Suppressor macrophage treated with lipopolysaccharide for 1 hour (primary cell): ENCODE results near the gene PLEKHA5.
"Not testable (repeated sequence)": the region's sequence is repeated elsewhere in the genome, so short reads cannot be mapped to it uniquely, and the experiment has no call there.

Experiments used
- DNase-seq, 3 donors: peaks; one replicate each; pipeline ENCODE4 v3.0.0-alpha.2; 2020 to 2022

Gene PLEKHA5

DNA sequence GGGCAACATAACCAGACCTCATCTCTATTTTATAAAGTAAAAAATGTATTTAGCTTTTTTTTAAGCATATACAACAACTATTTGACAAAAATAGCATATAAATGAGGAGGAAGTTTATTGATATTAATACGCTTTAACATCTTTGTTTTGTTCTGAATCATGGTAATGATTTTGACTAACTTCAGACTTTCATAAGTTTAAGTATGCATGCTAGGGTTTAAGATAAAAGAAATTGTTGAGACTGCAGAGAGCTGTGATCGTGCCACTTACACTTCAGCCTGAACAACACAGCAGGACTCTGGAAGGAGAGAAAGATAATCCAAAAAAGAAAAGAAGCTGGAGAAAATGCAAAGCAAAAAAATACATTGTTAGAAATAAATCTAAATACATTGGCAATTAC lies 221.8 kb downstream of the PLEKHA5 start:
- no peak for DNase-seq

DNA sequence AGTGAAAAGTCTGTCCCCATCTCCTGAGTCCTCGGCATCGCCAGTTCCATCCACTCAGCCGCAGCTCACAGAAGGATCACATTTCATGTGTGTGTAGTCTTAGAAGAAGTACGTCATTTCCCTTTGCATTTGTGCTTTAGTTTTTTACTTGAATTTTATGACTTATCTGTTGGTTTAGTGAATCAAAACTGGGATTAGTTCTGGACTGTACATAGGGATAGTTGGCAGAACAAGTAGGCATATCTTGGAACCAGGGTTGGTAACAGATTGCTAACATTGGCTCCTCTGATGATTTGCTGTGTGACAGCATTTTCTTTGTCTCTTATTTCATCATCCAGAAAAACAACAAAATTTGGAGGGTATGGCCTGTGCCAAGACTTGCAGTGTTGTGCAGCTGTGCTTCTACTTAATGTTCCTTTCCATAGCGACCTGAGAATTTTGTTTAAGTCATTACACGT lies 240.2 kb downstream of the PLEKHA5 start:
- no peak for DNase-seq

DNA sequence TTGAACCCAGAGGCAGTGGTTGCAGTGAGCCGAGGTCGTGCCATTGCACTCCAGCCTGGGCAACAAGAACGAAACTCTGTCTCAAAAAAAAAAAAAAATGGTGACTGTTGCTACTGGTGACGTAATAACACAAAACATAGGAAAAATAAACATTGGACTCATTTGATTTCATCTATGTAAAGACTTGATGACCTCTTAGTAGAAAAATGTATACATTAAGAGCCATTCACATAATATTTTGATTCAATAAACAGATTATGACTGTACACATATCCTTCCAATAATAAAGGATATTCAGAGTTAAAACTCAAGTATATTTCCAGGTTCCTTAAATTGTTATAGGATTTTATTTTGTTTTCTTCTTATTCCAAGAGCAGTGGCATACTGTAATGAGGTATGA lies 244.1 kb downstream of the PLEKHA5 start:
- no peak for DNase-seq

DNA sequence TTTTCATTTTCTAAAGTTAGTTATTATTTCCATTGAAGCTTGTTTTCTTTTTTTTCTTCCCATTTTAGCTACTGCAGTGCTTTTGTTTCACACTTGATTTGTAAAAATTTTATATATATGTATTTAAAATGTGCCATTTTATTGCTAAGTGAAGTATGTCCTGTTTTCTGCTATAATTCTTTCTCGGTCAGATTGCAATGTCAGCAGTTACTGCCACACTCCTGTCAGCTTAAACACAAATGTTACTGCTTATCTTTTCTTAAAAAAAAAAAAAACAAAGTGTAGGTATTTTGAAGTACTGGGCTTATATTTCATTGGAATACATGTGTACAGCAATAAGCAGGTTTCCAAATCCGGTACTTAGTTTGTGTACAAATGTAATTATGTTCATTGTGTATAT lies 246.4 kb downstream of the PLEKHA5 start:
- DNase-seq, result no peak

DNA sequence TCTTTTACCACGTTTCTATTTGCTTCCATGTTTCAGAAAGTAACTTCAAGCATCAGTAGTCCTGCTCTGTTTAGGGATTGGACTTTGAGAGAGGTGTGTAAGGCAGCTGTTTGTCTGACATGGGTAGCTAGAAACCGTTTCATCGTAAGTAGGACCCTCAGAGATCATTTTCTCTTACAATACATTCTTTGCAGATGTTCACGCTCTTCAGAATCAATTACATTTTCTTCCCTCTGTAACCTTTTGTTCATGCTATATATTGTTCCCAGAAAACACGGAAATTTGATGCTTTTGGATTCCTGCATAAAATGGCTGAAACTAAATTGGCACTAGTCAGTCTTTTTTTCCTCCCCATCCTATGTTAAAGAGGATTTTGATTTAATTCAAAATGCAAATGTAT lies 247.2 kb downstream of the PLEKHA5 start:
- DNase-seq, result no peak

DNA sequence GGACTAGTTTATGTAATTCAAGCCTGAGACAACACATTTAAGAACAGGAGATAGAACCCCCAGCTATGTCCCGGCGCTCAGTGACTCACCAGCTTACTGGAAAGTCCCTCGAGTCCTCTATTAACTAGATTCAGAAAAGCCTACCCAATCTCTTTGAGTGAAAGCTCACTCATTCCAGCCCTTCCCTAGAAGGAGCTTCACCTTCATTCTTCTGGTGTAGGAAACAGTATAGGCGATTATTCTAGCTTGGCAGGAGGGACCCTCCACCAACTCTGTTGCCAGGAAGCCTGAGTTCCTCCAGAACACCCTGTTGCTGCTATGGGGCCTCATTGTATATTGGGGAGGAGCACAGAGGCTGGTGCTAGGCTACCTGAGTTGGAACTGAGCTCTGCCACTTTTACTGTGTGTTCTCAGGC lies 252.6 kb downstream of the PLEKHA5 start:
- DNase-seq, result peak; percentile 60 to 70 (median 63)

DNA sequence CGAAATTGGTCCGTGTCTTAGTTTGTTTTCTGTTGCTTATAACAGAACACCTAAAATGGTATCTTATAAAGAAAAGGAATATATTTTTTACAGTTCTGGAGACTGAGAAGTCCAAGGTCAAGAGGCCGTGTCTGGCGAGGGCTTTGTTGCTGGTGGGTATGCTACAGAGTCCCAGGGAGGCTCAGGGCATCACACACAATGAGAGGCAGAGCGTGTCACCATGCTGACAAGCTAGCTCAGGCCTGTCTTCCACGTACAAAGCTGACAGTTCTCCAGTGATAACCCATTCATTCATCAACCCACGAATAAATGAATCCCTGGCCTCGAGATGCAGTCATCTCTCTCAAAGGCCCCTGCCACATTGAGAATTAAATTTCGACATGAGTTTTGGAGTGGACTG lies 253.0 kb downstream of the PLEKHA5 start:
- no peak for DNase-seq

DNA sequence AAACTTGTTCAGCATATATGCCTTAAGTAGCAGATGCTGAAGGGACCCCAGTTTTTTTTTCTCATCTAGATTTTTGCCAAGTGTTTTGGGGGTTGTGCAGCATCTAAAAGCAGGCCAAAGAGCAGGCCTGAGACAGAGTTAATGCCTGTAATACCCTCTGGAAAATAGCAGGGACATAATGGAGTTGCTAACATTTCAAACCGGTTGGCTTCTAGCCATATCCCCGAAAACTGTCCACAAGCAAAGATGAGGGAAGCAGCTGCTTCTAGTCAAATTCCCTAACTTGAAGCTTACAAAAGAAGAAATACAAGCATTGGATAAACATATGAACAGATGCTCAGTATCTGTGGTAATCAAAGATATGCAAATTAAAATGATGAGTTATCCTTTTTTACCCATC lies 257.6 kb downstream of the PLEKHA5 start:
- no peak for DNase-seq

DNA sequence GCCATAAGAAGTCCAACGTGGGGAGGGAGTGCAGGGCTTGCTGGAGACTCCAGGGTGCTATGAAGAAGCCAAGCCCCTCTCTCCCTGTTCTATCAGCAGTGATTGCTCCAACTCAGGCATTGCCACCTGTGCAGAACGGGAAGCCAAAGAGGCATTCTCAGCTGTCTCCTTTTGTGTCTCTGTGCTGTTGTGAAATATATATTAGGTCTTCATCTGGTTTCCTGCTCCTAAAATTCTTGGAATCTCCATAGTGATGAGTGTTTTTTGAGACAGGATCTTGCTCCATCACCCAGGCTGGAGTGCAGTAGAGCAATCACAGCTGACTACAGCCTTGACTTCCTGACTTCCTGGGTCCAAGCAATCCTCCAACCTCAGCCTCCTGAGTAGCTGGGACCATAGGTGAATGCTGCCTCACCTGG lies 258.6 kb downstream of the PLEKHA5 start:
- no peak for DNase-seq

DNA sequence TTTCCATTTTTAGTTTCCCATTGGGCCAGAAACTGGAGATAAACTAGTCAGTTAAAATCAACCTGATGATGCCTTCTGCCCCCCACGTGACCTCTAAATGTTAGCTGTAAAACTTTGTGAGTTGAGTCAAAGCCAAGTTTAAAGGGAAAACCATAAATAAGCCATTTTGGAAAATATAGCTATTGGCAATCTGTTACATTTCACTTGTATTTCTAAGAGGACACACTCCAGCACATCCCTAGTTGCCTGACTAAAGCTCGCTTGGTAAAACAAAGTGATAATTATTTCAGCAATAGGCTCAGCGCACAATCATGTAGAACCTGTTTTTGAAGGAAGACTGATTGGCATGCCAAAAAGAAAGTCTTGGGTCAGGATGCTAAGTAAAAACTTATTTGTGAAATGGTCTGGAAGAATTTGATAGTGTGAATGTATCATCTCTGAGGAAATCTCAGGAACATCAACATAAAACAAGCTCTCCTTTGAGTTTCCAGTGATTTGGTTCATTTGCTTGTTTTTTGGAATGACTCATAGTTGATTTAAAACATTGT lies 260.6 kb downstream of the PLEKHA5 start:
- no peak for DNase-seq

DNA sequence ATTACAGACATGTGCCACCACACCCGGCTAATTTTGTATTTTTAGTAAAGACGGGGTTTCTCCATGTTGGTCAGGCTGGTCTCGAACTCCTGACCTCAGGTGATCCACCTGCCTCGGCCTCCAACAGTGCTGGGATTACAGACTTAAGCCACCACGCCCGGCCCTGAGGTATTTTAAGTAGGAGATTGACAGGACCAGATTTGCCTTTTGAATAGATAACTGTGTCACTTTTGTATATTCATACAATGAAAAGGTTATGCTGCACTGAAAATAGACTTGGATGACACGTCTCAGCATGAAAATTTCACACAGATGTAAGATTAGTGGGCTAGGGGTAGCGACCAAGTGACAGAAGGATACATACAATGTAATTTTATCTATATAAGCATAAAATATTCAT lies 263.1 kb downstream of the PLEKHA5 start:
- DNase-seq, result not testable (repeated sequence)

DNA sequence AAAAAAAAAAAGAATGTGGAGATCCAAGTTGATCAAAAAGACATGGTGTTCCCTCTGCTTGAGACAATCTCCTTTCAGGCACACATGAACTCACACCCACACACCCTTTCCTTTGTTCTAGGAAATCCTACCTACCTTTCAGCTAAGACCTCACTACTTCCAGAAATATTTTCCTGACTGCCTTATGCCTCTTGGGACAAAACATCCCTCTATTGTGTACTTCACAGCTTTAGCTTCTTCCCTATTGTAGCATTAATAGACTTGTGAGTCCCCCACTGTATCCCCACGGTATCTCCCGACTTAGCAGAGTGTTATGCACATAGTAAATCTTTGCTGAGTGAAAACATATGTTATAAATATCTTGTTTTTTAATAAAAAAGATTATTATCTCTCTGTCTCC lies 264.9 kb downstream of the PLEKHA5 start:
- DNase-seq, result no peak

DNA sequence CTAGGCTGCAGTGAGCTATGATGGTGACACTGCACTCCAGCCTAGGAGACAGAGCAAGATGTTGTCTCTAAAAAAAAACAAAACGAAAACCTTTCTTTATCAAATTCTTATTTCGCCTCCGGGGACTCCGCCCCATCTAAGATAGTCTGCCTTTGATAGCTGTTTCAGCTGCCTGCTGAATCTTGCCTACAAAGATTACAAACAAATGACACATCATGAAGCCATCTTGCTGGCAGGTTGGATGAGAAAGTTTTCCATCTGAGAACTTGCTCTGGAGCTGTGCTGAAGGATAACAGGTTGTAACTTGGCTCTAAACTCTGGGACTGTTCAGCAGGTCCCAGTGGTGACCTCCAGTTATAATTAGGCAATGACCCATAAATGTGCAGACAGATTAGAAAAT lies 268.0 kb downstream of the PLEKHA5 start:
- no peak for DNase-seq

DNA sequence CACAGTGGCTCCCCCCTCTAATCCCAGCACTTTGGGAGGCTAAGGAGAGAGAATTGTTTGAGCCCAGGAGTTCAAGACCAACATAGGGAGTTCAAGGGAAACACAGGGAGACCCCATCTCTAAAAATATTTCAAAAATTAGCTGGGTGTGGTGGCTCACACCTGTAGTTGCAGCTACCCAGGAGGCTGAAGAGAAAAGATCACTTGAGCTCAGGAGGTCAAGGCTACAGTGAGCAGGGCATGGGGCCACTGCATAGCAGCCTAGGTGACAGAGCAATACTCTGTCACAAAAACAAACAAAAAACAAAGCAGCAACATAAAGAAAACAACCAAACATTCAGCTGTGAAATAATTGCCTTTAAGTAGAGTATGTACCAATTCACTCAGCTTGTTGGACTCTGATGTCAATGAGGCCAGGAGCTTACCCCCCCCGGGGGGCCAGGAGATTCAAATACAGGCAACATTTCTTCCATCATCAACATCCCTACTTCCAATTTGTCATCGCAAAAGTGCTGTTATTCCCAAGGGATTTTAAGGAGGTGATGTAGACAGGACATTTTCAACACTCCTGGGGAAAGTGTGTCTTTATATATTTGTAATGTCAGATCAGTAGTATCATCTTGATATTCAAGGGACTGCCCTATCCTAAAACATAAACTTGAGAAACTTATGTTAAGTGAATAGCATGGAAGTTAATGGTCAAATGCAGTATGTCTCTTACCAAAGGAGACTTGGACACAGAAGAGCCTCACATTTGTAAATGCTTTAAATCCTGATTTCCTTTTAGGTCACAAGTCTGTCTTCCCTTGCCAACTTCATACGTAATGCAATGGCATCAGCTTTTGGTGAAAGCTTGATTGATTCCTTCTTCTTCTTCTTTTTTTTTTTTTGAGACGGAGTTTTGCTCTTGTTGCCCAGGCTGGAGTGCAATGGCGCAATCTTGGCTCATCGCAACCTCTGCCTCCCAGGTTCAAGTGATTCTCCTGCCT lies 269.1 kb downstream of the PLEKHA5 start:
- DNase-seq, result no peak

DNA sequence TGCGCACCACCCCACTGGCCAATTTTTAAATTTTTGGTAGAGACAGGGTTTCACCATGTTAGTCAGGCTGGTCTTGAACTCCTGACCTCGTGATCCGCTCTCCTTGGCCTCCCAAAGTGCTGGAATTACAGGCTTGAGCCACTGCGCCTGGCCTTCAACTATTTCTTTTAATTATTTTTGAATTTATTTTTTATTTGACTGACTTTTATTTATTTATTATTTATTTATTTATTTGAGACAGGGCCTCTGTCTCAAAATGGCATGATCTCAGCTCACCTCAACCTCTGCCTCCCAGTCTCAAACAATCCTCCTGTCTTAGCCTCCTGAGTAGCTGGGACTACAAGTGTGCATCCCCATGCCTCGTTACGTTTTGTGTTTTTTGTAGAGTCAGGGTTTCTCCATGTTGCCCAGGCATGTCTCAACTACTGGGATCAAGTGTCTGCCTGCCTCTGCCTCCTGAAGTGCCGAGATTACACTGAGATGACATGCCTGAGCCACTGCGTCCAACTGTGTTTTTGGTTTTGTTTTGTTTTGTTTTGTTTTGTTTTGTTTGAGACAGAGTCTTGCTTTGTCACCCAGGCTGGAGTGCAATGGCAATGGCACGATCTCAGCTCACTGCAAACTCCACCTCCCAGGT lies 271.2 kb downstream of the PLEKHA5 start:
- not testable (repeated sequence) for DNase-seq

DNA sequence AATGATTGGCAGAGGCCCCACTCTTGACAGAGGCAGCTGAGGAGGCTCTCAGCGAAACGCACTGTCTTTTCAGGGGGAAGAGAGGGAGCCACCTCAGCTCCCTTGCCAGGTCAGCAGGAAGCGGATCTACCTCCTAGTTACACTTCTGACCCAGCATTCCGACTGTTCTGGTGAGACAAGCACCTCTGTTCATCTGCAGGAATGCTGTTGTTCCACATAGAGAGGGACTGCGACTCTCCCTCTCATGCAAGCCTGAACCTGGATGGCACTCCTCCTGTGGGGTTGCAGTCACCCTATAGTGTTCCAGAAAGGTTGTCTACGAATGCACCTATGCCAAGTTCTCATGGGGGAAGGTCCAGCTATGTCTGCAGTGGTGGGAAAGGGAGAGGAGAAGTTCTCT lies 272.7 kb downstream of the PLEKHA5 start:
- DNase-seq, result no peak

DNA sequence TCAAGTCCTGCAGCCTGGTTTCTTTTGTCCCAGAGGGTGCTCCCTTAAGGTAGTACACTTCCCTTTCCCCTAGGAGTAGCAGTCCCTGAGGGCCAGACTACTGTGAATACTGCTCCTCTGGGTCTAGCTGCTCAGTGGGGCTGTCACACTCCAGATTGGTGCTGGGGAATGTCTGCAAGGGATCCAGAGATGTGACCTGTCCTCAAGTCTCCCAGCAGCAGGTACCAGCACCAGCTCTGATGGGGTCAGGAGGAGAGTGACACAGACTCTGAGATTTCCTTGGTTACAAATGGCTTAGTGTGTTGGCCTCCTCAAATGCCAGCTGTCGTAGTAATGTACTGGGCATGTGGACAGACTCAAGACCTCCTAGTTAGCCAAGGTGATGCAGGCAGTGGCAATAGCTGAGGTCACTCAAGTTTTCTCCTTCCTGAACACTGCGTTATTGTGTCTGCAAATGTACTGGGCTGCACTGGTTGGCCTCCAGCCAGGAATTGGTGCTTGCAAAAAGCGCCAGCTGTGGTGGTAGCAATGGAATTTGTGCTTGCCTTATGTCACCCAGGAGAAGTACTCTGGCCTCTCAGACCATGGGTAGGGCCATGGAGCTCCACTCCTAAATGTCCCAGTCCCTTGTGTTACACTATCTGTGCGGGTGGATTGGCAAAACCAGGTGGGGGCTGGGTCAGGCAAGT lies 273.4 kb downstream of the PLEKHA5 start:
- DNase-seq, result no peak

DNA sequence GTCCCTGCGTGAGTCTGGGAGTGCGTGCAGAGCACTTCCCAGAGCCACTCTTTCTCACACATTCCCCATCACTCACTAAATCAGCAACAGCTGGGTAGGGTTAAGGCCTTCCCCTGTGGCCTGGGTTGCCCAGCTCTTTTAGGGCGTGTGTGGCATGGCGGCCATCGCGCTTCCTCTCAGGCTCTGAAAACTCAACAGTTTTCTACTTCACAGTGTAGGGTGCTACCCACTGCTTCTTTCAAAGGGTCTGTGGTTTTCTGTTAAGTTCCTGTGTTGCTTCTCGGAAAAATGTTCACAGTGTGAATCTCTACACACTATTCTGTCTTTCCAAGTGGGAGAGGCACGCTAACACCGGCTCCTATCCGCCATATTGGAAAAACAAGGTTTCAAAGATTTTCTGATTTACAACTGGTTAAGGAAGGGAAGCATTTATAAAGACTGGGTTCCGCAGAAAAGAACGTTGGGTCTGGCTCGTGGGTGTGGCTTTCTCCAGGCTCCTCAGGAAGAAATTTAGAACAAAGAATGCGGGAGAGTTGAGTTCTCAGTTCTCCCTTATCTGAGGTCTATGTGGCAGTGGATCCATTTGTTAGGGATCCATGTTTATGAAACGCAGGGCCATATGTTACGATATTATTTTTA lies 274.8 kb downstream of the PLEKHA5 start:
- no peak for DNase-seq

DNA sequence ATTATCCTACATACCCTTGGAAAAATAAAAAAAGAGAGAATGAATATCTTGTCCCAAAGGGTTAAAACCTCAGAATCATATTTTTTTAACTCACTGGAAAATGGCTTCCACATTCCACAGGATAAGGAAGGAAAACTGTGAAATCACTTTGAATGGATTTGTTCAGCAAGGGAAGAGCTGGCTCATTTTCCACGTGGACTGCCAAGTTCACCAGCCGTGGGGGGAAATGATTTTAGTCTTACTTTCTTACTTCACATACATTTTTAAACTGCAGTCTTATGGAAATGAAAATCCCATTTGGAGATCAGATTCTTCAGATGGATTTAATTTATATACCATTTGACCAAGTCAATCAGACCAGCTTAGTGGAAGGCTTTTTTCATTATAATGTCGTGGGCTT lies 279.8 kb downstream of the PLEKHA5 start:
- DNase-seq, result no peak

DNA sequence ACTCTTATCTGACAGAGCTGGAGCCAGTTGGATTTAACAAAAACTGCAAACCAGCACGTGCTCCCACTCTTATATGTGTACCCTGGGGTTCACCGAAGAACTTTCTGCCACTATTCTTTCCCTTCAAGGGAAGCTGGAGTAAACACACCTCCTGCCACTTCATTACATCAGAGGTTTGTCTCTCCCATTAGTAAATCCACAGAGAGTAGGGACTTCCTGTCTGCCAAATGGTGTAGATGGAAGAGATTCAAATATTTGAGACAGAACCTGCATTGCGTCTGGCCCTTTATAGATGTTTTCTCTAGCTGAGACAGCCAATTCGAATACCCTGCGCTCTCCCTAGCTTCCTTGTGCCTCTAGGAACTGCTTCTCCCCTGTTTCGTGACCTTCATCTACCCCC lies 280.7 kb downstream of the PLEKHA5 start:
- DNase-seq, result no peak

DNA sequence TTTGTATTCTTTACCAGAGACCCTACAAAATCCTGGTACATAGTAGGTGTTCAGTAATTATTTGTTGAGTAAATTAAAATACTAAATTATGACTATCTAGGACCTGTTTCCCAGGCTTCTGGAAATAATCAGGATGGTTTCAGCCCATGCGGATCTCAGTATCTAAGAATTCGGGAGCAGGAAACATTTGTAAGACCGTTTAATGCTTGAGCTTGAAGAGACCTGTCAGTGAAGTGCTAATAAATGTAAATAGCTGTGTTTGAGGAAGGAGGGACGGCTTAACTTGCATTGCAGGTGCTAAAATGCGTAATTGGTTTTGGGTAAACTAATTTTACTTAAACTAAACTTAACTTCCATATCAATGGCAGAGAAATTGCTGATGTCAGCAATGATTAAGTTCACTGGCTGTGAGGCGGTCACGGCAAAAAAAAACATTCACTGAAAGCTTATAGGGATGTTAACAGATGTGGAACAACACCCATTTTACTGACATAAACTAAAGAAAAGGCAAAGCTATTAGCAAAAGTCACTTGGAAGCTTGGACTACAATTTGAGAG lies 281.2 kb downstream of the PLEKHA5 start:
- DNase-seq, result no peak
